ENCODE measurements around the gene ST3GAL3. TPM values are rescaled to one million over a fixed set of nuclear protein-coding genes. Genes with fewer than 3 reads are reported as not detected.

ST3GAL3 gene
- total and polyA plus RNA-seq, 10 of the 15 experiments (the other 5 are each of a cell fraction or from before 2014, with no cell fraction given), result 1.2 to 19.3 (median 11.0) TPM

GRCh38 chr1:43789604-43790550, 82.5 kb downstream of the ST3GAL3 start:
- Histone ChIP-seq H4K20me1 (ENCODE audit: control insufficient read depth, insufficient read depth) (no peaks in the 10 kb centered on the region), H3K9ac (ENCODE audit: control insufficient read depth, insufficient read depth, low read length) (no peak overlapping the region), H3K9me3 (replicated peaks; ENCODE audit: control insufficient read depth, insufficient read depth, low read length) (no peaks in the 10 kb centered on the region), H3K36me3 (ENCODE audit: control insufficient read depth in 2 of 2, insufficient read depth in 2 of 2, low read length in 1 of 2) (no peaks in the 10 kb centered on the region), H2AFZ (ENCODE audit: control insufficient read depth, low read depth, low read length) (no peak overlapping the region), H3K79me2 (ENCODE audit: control insufficient read depth, insufficient read depth, low read length) (no peaks in the 10 kb centered on the region), H3K4me2 (ENCODE audit: control insufficient read depth, insufficient read depth) (no peak overlapping the region), H3K27ac (ENCODE audit: control insufficient read depth, insufficient read depth) (no peak overlapping the region), H3K27me3 (replicated peaks in 1 of 2; ENCODE audit: control insufficient read depth in 2 of 2, insufficient read depth in 2 of 2, low read length in 1 of 2) (no peaks in the 10 kb centered on the region), H3K4me3 (no peak overlapping the region), H3K4me1 (ENCODE audit: control insufficient read depth, insufficient read depth, low read length) (no peaks in the 10 kb centered on the region; the same call in 1 of the 2 replicates)
- BruUV-seq (replicated peaks), result no TSS peak
- no peak for DNase-seq (ENCODE audit: low read depth, low spot score)
- 59% methylated on average over 3 of the region's 3 CpGs for WGBS (ENCODE audit: insufficient coverage, insufficient replicate concordance, low lambda C conversion rate, missing lambda C conversion rate)
- ChIA-PET SMC1A (ENCODE audit: uncharacterized antibody, unreplicated experiment) (interaction anchor here (1.1 to 1.7 kb wide), 2 partner anchors 25 to 26 kb away, joined by 4 to 5 read pairs; no protein-coding TSS in a partner anchor), RAD21 (ENCODE audit: unreplicated experiment) (no interaction called here), POLR2A (interaction anchor here (1.4 kb wide), 1 partner anchor 140 kb away, joined by 3 read pairs; the partner anchor contains the start of gene KDM4A), CTCF (interaction anchor here (1.0 to 2.0 kb wide), 2 partner anchors 21 to 27 kb away, joined by 3 to 5 read pairs; no protein-coding TSS in a partner anchor)
- intact Hi-C loops (cut with micrococcal nuclease; ENCODE audit: unreplicated experiment) (no loop called here), in situ Hi-C loops (cut with MboI) (no loop called here)
- no peak for ATAC-seq
- TF ChIP-seq EGR1 (IDR thresholded peaks at IDR 0.05; ENCODE audit: borderline replicate concordance in 1 of 2, low read depth in 2 of 2, low read length in 2 of 2) (no peak), YY1 (IDR thresholded peaks at IDR 0.05; ENCODE audit: low read depth, low read length) (no peak), RBBP5 (conservative IDR thresholded peaks at IDR 0.05) (no peak), MYC (IDR thresholded peaks at IDR 0.05; ENCODE audit: insufficient read depth, insufficient read length, insufficient replicate concordance, low read length, severe bottlenecking) (no peak), DPF2 (IDR thresholded peaks at IDR 0.05) (no peak), RFX5 (IDR thresholded peaks at IDR 0.05; ENCODE audit: low read depth, low read length) (no peak), USF1 (IDR thresholded peaks at IDR 0.05; ENCODE audit: borderline replicate concordance, extremely low read length, insufficient read depth, low read depth, low read length) (no peak), SMAD5 (IDR thresholded peaks at IDR 0.05; ENCODE audit: low read depth) (no peak), TBL1XR1 (IDR thresholded peaks at IDR 0.05; ENCODE audit: low read depth, low read length) (no peak), GATAD2B (conservative IDR thresholded peaks at IDR 0.05; ENCODE audit: low read depth) (no peak), CBX3 (IDR thresholded peaks at IDR 0.05; ENCODE audit: borderline replicate concordance, low read depth) (no peak), POLR2A (IDR thresholded peaks at IDR 0.05; ENCODE audit: low read depth, low read length) (no peak), FOS (IDR thresholded peaks at IDR 0.05; ENCODE audit: borderline replicate concordance, extremely low read depth, insufficient read length) (no peak), NRF1 (conservative IDR thresholded peaks at IDR 0.05; ENCODE audit: low read depth, low read length) (no peak), HDGF (IDR thresholded peaks at IDR 0.05) (no peak), SUZ12 (IDR thresholded peaks at IDR 0.05; ENCODE audit: unreplicated experiment) (no peak)
- TF ChIP-seq, protein P1, sequence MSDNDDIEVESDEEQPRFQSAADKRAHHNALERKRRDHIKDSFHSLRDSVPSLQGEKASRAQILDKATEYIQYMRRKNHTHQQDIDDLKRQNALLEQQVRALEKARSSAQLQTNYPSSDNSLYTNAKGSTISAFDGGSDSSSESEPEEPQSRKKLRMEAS (IDR thresholded peaks at IDR 0.05; ENCODE audit: low read depth, low read length), result no peak
- TF ChIP-seq, protein P2, sequence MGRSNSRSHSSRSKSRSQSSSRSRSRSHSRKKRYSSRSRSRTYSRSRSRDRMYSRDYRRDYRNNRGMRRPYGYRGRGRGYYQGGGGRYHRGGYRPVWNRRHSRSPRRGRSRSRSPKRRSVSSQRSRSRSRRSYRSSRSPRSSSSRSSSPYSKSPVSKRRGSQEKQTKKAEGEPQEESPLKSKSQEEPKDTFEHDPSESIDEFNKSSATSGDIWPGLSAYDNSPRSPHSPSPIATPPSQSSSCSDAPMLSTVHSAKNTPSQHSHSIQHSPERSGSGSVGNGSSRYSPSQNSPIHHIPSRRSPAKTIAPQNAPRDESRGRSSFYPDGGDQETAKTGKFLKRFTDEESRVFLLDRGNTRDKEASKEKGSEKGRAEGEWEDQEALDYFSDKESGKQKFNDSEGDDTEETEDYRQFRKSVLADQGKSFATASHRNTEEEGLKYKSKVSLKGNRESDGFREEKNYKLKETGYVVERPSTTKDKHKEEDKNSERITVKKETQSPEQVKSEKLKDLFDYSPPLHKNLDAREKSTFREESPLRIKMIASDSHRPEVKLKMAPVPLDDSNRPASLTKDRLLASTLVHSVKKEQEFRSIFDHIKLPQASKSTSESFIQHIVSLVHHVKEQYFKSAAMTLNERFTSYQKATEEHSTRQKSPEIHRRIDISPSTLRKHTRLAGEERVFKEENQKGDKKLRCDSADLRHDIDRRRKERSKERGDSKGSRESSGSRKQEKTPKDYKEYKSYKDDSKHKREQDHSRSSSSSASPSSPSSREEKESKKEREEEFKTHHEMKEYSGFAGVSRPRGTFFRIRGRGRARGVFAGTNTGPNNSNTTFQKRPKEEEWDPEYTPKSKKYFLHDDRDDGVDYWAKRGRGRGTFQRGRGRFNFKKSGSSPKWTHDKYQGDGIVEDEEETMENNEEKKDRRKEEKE (IDR thresholded peaks at IDR 0.05), result no peak
- FAIRE-seq, result no peak

Measured in GM12878 (cell line).